Stimulated activated CD8-positive, alpha-beta memory T cell treated with anti-CD3 and anti-CD28 coated beads, Interleukin-15, amount 100 ng/mL, for 24 hours (primary cell): ENCODE results near the gene HELZ.
"Not testable (repeated sequence)": the region's sequence is repeated elsewhere in the genome, so short reads cannot be mapped to it uniquely, and the experiment has no call there.

Source experiments
- DNase-seq: peaks from one replicate; pipeline ENCODE4 v3.0.0-alpha.2; 2020; ENCODE audit warnings: low read depth

The HELZ gene

GRCh38 chr17:67113486-67113885 is 131.5 kb downstream of the HELZ start:
- DNase-seq = no peak

GRCh38 chr17:67111808-67112207 is 133.2 kb downstream of the HELZ start:
- DNase-seq = no peak

GRCh38 chr17:67111327-67111726 is 133.7 kb downstream of the HELZ start:
- DNase-seq = no peak

GRCh38 chr17:67110619-67111018 is 134.4 kb downstream of the HELZ start:
- no peak for DNase-seq

GRCh38 chr17:67109111-67109510 is 135.9 kb downstream of the HELZ start:
- DNase-seq = no peak

GRCh38 chr17:67107811-67108775 is 136.9 kb downstream of the HELZ start:
- DNase-seq = no peak

- DNase-seq = no peak
These were observed 137.8 kb downstream of the HELZ start for GRCh38 chr17:67107171-67107570.

- no peak for DNase-seq
These were observed 139.8 kb downstream of the HELZ start for GRCh38 chr17:67105213-67105612.

GRCh38 chr17:67104641-67105040 is 140.4 kb downstream of the HELZ start:
- DNase-seq = not testable (repeated sequence)

GRCh38 chr17:67098006-67098405 is 147.0 kb downstream of the HELZ start:
- no peak for DNase-seq

- no peak for DNase-seq
These were observed 148.4 kb downstream of the HELZ start for GRCh38 chr17:67096609-67097008.

GRCh38 chr17:67095803-67096202 is 149.2 kb downstream of the HELZ start:
- DNase-seq = no peak

GRCh38 chr17:67095291-67095690 is 149.7 kb downstream of the HELZ start:
- DNase-seq = not testable (repeated sequence)

- DNase-seq = no peak
These were observed 151.6 kb downstream of the HELZ start for GRCh38 chr17:67093348-67093747.

- DNase-seq = not testable (repeated sequence)
These were observed 152.3 kb downstream of the HELZ start for GRCh38 chr17:67092710-67093109.

GRCh38 chr17:67092291-67092690 is 152.7 kb downstream of the HELZ start:
- no peak for DNase-seq

- DNase-seq = no peak
These were observed 154.7 kb downstream of the HELZ start for GRCh38 chr17:67090341-67090740.

- no peak for DNase-seq
These were observed 156.4 kb downstream of the HELZ start for GRCh38 chr17:67088639-67089038.

GRCh38 chr17:67085406-67085805 is 159.6 kb downstream of the HELZ start:
- DNase-seq = no peak

- DNase-seq = no peak
These were observed 162.9 kb downstream of the HELZ start for GRCh38 chr17:67082107-67082506.

GRCh38 chr17:67080804-67081203 is 164.2 kb downstream of the HELZ start:
- no peak for DNase-seq

- no peak for DNase-seq
These were observed 165.5 kb downstream of the HELZ start for GRCh38 chr17:67079491-67079890.

- DNase-seq = no peak
These were observed 166.7 kb downstream of the HELZ start for GRCh38 chr17:67078292-67078691.

- DNase-seq = no peak
These were observed 168.7 kb downstream of the HELZ start for GRCh38 chr17:67076290-67076689.
